ENCODE measurements around the gene LGMN.

LGMN gene

GRCh38 chr14:92760524-92760805, 12.0 kb upstream of the LGMN start (continued):
- no peak for TF ChIP-seq SP7 (tag by site-specific recombination; IDR thresholded peaks at IDR 0.05)

GRCh38 chr14:92759679-92760523, 11.5 kb upstream of the LGMN start:
- POLR2A ChIA-PET = interaction anchor here (3.1 kb wide), 1 partner anchor 12 kb away, joined by 28 read pairs; the partner anchor contains the start of gene LGMN

GRCh38 chr14:92759300-92759678, 10.9 kb upstream of the LGMN start:
- CTCF ChIA-PET = interaction anchor here (0.6 kb wide), 1 partner anchor 504 kb away, joined by 3 read pairs; no protein-coding TSS in a partner anchor
- Histone ChIP-seq H3K4me1 (ENCODE audit: control insufficient read depth, insufficient read depth, low read length) (no peaks in the 10 kb centered on the region), H3K36me3 (ENCODE audit: control insufficient read depth in 2 of 2, insufficient read depth in 1 of 2, low read length in 2 of 2) (no peaks in the 10 kb centered on the region), H3K4me3 (ENCODE audit: low read depth, low read length) (no peak overlapping the region), H3K9me3 (ENCODE audit: control insufficient read depth, insufficient read depth, low read depth, low read length) (no peaks in the 10 kb centered on the region), H3K27ac (ENCODE audit: extremely low read depth, low read depth, low read length) (no peak overlapping the region)
- TF ChIP-seq ZSCAN30 (tag by site-specific recombination; IDR thresholded peaks at IDR 0.05) (no peak), ZNF48 (tag by site-specific recombination; IDR thresholded peaks at IDR 0.05) (no peak)
- POLR2A ChIA-PET = interaction anchor here (3.1 kb wide), 1 partner anchor 11 kb away, joined by 28 read pairs; the partner anchor contains the start of gene LGMN

More at GRCh38 chr14:92759679-92760523, 11.5 kb upstream of the LGMN start:
- Histone ChIP-seq H3K36me3 (ENCODE audit: control insufficient read depth in 2 of 2, insufficient read depth in 1 of 2, low read length in 2 of 2) (no peaks in the 10 kb centered on the region), H3K4me1 (ENCODE audit: control insufficient read depth, insufficient read depth, low read length) (no peaks in the 10 kb centered on the region), H3K27ac (ENCODE audit: extremely low read depth, low read depth, low read length) (no peak overlapping the region), H3K9me3 (ENCODE audit: control insufficient read depth, insufficient read depth, low read depth, low read length) (no peaks in the 10 kb centered on the region), H3K4me3 (ENCODE audit: low read depth, low read length) (no peak overlapping the region)
- CTCF ChIA-PET = no interaction called here
- peak; percentile 80 for TF ChIP-seq PRDM1 (tag by site-specific recombination; IDR thresholded peaks at IDR 0.05)
- no peak for TF ChIP-seq MEIS1 (CRISPR knock-in tag; IDR thresholded peaks at IDR 0.05; ENCODE audit: borderline replicate concordance)
- TF ChIP-seq ZNF664 (tag by site-specific recombination; IDR thresholded peaks at IDR 0.05) = no peak

GRCh38 chr14:92756446-92756845, 8.0 kb upstream of the LGMN start:
- TF ChIP-seq ZBTB44 (tag by site-specific recombination; IDR thresholded peaks at IDR 0.05) = no peak
- TF ChIP-seq ZSCAN30 (tag by site-specific recombination; IDR thresholded peaks at IDR 0.05) = no peak
- TF ChIP-seq ZNF658 (tag by site-specific recombination; IDR thresholded peaks at IDR 0.05) = no peak
- TF ChIP-seq ZNF629 (tag by site-specific recombination; IDR thresholded peaks at IDR 0.05) = no peak
- no peak for TF ChIP-seq GLIS1 (tag by site-specific recombination; IDR thresholded peaks at IDR 0.05)
- no peak for TF ChIP-seq ZNF571 (tag by site-specific recombination; IDR thresholded peaks at IDR 0.05)
- TF ChIP-seq SCRT1 (tag by site-specific recombination; IDR thresholded peaks at IDR 0.05; ENCODE audit: borderline replicate concordance) = no peak
- ChIA-PET POLR2A (interaction anchor here (0.9 kb wide), 1 partner anchor 8 kb away, joined by 4 read pairs; the partner anchor contains the start of gene LGMN), CTCF (interaction anchor here (0.6 kb wide), 1 partner anchor 66 kb away, joined by 3 read pairs; no protein-coding TSS in a partner anchor)

GRCh38 chr14:92755495-92755894, 7.1 kb upstream of the LGMN start:
- CTCF ChIA-PET = interaction anchor here (0.7 kb wide), 1 partner anchor 11 kb away, joined by 3 read pairs; no protein-coding TSS in a partner anchor
- H3K4me1 ChIP-seq (ENCODE audit: control insufficient read depth, insufficient read depth, low read length) = no peaks in the 10 kb centered on the region
- H3K9me3 ChIP-seq (ENCODE audit: control insufficient read depth, insufficient read depth, low read depth, low read length) = no peaks in the 10 kb centered on the region
- no peaks in the 10 kb centered on the region for H3K36me3 ChIP-seq (ENCODE audit: control insufficient read depth in 2 of 2, insufficient read depth in 1 of 2, low read length in 2 of 2)
- H3K27ac ChIP-seq (ENCODE audit: extremely low read depth, low read depth, low read length) = no peak overlapping the region
- POLR2A ChIA-PET = no interaction called here
- H3K4me3 ChIP-seq (ENCODE audit: low read depth, low read length) = no peak overlapping the region
- TF ChIP-seq ZBTB48 (tag by site-specific recombination; IDR thresholded peaks at IDR 0.05) (no peak), ZBTB10 (tag by site-specific recombination; IDR thresholded peaks at IDR 0.05) (no peak), ZNF341 (tag by site-specific recombination; IDR thresholded peaks at IDR 0.05; ENCODE audit: low read depth) (no peak), ZNF660 (tag by site-specific recombination; IDR thresholded peaks at IDR 0.05) (peak; percentile 56; the same call in 1 of the 2 replicates), TSHZ1 (tag by site-specific recombination; IDR thresholded peaks at IDR 0.05; ENCODE audit: borderline replicate concordance) (no peak)

More at GRCh38 chr14:92756446-92756845, 8.0 kb upstream of the LGMN start:
- Histone ChIP-seq H3K4me1 (ENCODE audit: control insufficient read depth, insufficient read depth, low read length) (no peaks in the 10 kb centered on the region), H3K27ac (ENCODE audit: extremely low read depth, low read depth, low read length) (no peak overlapping the region), H3K4me3 (ENCODE audit: low read depth, low read length) (no peak overlapping the region), H3K36me3 (ENCODE audit: control insufficient read depth in 2 of 2, insufficient read depth in 1 of 2, low read length in 2 of 2) (no peaks in the 10 kb centered on the region), H3K9me3 (ENCODE audit: control insufficient read depth, insufficient read depth, low read depth, low read length) (no peaks in the 10 kb centered on the region)

Data from HEK293 (cell line).